GM20431 (cell line): Measurements from ENCODE around the gene RAB40AL.

Experiments used
- in situ Hi-C: fragments of 300-500 bp; cut with MseI, MboI; formaldehyde crosslinking; loops from one replicate; pipeline ENCODE4 v1.15.0; 2020; ENCODE audit warnings: low sequenced_read_pairs; ENCODE audit not compliant: unreplicated experiment

The RAB40AL gene

GRCh38 chrX:102978594-102978993 lies 41.5 kb downstream of the RAB40AL start:
- in situ Hi-C loops = no loop called here

DNA sequence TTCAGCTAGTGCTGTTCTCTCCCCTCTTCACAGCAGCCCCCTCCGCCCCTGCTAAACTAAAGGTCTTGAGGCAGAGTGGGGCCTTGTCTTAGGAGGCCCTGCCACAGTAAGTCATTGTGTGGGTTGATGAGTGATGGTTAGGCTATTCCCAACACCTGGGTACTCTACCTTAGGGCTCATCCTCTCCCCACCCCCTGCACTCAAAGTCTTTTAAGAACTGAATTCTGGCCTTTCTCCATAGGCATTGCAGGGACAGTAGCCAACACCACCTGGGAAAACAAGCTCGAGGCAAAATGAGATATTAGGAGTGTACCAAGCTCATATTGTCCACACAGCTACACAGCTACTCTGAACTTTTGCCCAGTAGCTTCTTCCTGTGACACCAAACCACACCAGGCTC lies 42.5 kb downstream of the RAB40AL start:
- in situ Hi-C loops = no loop called here

GRCh38 chrX:102983205-102983604 lies 46.1 kb downstream of the RAB40AL start:
- in situ Hi-C loops = no loop called here

GRCh38 chrX:102985192-102985591 lies 48.1 kb downstream of the RAB40AL start:
- in situ Hi-C loops = no loop called here
